22Rv1 (cell line): ENCODE data around the gene SIAH3.

ENCODE experiments used
- H3K27ac ChIP-seq: fragments of 450-650 bp; 2 replicates; pipeline ENCODE4 v1.5.1; 2017
- CTCF ChIP-seq: fragments of 450-650 bp; IDR thresholded peaks from 2 replicates; pipeline ENCODE4 v1.5.1; 2017; ENCODE audit warnings: mild to moderate bottlenecking
- ZFX ChIP-seq: fragments of 450-650 bp; IDR thresholded peaks from 2 replicates; pipeline ENCODE4 v1.6.1; 2017; ENCODE audit warnings: antibody characterized with exemption, borderline replicate concordance

The SIAH3 gene

GRCh38 chr13:45847554-45848224 is 3.9 kb downstream of the SIAH3 start:
- H3K27ac ChIP-seq = no peak overlapping the region
- TF ChIP-seq CTCF = no peak
- no peak for TF ChIP-seq ZFX

DNA sequence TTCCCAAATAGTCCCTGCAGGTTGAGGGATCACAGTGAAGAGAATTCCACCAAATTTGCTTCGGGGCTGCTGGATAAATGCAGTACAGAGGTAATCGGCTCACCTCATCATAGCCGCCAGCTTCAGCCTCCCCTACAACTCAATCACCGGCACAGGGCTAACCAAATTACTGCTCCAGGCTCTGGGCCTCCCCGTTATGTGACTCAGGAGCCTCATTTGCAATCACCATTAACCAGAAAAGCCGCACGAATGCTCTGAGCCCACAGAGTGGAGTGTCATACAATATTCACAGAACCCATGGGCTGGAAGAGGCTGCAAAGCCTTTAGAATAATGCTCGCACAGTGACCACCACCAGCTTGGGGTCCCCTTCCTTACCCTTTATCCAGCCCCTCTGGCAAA is 4.9 kb downstream of the SIAH3 start:
- no peak overlapping the region for H3K27ac ChIP-seq

DNA sequence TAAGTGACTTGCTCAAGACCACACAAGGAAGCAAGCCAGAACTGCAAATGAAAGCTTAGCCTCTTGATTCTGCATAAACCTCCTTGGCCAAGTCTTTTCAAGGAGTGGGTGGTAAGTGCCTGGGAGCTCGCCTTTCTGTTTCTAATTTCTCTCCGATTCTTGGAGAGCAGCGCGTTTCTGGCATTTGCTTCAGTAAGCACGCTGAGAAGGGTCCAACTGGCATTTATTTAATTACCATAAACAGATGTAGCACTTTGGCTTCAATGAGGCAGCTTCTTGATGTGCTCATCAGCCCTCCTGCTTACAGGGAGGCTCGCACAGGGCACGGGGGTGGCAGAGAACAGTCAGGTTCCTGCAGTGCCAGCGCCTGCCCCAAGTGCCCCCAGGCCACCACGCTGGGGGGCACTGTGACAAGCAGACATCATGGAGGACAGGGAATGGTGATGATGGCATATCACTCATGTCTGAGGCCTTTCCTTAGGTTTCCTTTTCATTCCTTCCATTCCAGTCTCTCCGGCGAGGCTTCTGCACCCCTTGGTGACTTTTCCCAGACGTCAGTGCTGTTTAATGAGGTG is 13.3 kb downstream of the SIAH3 start:
- TF ChIP-seq CTCF (no peak), ZFX (no peak)
- H3K27ac ChIP-seq = no peak overlapping the region

More for the DNA sequence above, 4.9 kb downstream of the SIAH3 start:
- TF ChIP-seq CTCF (no peak), ZFX (no peak)

GRCh38 chr13:45837111-45837510 is 14.4 kb downstream of the SIAH3 start:
- H3K27ac ChIP-seq = no peak overlapping the region
- no peak for TF ChIP-seq CTCF
- no peak for TF ChIP-seq ZFX

DNA sequence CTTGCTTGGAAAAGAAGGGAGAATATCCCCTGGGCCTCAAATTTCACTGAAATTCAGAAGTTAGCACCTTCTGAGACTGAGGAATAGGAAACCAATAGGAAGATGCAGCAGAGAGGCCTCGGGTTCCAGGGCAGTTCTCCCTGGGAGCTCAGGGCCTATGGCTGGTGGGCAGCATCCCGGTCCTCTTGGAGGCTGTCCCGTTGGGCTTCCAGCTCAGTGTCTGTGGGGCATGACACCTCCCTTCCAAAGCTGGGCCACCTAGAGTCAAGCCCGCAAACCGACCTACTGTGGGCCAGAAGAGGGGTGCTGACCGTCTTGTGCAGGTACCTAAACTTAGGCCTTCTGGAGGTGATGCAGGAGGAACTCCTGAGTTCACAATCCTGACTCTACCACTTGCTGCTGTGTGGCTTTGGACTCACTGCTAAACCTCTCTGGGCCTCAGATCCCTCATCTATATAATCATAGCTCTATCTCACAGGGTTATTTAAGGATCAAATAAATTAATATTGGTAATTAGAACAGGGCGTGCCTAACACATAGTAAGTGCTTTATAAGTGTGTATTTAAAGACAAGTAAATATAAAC is 17.1 kb downstream of the SIAH3 start:
- no peak overlapping the region for H3K27ac ChIP-seq
- TF ChIP-seq CTCF (no peak), ZFX (no peak)

- no peak overlapping the region for H3K27ac ChIP-seq
- TF ChIP-seq CTCF = no peak
- no peak for TF ChIP-seq ZFX
These were observed 17.7 kb downstream of the SIAH3 start for GRCh38 chr13:45833663-45834375.
